GM18517 (cell line): ENCODE measurements around the gene VPS51.
"Not testable (repeated sequence)": the region's sequence is repeated elsewhere in the genome, so short reads cannot be mapped to it uniquely, and the experiment has no call there.

Experiments used
- ATAC-seq: cut with Tn5 transposase; IDR thresholded peaks from one replicate; pipeline ENCODE4 v1.9.1; 2021; ENCODE audit warnings: mild to moderate bottlenecking, moderate library complexity; ENCODE audit not compliant: unreplicated experiment

The VPS51 gene

DNA sequence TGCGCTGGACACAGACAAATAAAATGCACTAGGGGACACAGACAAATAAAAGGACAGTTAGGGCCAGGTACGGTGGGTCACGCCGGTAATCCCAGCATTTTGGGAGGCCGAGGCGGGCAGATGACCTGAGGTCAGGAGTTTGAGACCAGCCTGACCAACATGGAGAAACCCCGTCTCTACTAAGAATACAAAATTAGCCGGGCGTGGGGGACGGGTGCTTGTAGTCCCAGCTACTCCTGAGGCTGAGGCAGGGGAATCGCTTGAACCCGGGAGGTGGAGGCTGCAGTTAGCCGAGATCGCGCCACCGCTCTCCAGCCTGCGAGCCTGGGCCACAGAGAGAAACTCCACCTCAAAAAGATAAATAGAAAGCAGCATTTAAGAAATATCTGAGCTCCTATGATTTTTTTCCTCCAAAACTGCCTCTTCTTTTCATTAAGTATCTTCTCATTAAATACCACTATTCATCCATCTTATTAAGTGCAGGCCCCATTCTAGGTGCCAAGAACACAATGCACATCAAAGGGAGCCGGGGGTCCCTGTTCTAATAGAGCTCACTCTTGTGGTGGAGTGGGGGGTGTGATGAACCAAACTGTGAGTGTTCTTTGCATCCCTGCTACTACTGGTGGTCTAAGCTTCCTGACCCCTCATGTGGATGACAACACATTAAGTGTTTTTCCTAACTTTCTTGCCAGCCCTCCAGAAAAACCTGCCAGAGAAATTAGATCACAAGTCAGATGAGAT, 22.3 kb downstream of the VPS51 start:
- ATAC-seq: no peak

DNA sequence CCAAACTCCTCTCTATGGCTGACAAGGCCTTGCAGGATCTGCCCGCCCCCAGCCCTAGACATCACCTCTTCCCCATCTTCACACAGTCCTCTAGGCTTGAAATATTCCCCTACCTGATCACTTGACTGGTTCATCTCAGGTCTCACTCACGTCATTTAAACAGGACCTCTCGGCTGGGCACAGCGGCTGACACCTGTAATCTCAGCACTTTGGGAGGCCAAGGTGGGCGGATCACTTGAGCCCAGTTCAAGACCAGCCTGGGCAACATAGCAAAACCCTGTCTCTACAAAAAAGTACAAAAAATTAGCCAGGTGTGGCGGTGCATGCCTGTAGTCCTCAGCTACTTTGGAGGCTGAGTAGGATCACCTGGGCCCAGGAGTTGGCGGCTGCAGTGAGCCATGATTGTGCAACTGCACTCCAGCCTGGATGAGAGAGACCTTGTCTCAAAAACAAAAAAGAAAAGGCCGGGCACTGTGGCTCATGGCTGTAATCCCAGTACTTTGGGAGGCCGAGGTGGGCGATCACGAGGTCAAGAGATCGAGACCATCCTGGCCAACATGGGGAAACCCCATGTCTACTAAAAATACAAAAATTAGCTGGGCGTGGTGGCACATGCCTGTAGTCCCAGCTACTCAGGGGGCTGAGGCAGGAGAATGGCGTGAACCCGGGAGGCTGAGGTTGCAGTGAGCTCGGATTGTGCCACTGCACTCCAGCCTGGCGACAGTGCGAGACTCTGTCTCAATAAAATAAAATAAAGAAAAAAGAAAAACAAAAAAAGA, 23.1 kb downstream of the VPS51 start:
- ATAC-seq: not testable (repeated sequence)

GRCh38 chr11:65119670-65119995, 23.6 kb downstream of the VPS51 start:
- ATAC-seq: no peak

DNA sequence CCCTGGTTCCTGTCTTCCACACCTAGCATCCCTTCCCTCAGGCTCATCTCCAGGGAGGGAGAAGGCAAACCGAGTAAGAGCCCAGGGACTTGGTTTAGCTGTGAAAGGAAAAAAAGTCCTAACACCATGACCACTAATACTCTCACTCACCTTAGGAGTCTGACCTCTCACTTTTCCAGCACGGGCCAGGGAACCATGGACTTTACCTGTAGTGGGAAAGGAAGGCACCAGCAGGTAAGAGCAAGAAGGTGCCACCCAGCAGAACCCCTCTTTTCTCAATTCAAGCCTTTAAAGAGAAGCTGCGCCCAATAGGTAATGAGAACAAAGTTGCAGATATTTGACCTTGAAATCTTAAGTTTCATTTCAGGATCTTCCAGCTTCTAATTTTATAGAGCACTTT, 24.8 kb downstream of the VPS51 start:
- no peak for ATAC-seq

GRCh38 chr11:65121447-65121864, 25.4 kb downstream of the VPS51 start:
- no peak for ATAC-seq

DNA sequence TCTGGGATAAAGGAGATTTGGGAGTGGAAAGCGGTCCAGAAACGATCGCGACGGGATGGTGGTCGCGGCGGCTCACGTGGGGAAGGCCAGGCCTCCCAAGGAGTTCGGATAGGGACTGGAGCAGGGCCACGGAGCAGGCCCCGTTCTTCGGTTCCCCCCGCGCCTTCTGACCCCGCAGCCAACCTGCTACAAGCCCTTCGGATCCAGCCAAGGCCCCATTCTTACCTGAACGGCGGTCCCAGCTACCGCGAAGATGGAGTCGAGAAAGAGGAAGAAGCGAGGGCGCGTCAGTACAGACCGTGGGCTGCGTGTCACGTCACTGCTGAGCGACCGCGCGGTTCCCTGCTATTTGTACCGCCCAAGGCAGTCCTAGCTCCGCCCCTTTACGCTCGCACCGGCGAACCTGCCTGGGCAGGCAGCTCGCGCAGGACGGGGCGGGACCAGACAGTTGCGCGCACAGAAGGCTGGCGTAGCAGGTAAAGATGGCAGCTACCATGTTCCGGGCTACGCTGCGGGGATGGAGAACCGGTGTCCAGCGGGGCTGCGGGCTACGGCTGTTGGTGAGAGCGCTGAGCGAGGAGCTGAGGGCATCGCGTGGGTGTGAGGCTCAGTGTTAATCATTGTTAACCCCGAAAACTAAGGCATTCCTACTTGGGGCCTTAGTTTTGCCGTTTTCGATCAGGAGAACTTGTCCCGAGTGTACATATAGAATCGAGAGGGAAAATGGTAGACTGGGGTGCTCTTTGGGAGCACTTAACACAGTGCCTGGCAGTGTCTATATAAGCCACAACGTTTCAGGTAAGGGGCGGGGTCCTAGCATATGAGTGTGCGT, 26.1 kb downstream of the VPS51 start, which contains the start of the genes FAU and MRPL49:
Gene FAU, minus strand, starts transcription at position 270 of the 832 bp plus-strand sequence. CDS start 321 bp downstream, outside the sequence.
Gene MRPL49, plus strand, starts transcription at position 457 of the 832 bp plus-strand sequence. Its CDS starts 26 bp downstream, at position 483.
- ATAC-seq: peak; percentile 63

GRCh38 chr11:65124480-65125196, 28.6 kb downstream of the VPS51 start:
- ATAC-seq: no peak

- no peak for ATAC-seq
These were observed 29.4 kb downstream of the VPS51 start for GRCh38 chr11:65125197-65126056.

GRCh38 chr11:65126624-65127274, 30.7 kb downstream of the VPS51 start:
- ATAC-seq: no peak

DNA sequence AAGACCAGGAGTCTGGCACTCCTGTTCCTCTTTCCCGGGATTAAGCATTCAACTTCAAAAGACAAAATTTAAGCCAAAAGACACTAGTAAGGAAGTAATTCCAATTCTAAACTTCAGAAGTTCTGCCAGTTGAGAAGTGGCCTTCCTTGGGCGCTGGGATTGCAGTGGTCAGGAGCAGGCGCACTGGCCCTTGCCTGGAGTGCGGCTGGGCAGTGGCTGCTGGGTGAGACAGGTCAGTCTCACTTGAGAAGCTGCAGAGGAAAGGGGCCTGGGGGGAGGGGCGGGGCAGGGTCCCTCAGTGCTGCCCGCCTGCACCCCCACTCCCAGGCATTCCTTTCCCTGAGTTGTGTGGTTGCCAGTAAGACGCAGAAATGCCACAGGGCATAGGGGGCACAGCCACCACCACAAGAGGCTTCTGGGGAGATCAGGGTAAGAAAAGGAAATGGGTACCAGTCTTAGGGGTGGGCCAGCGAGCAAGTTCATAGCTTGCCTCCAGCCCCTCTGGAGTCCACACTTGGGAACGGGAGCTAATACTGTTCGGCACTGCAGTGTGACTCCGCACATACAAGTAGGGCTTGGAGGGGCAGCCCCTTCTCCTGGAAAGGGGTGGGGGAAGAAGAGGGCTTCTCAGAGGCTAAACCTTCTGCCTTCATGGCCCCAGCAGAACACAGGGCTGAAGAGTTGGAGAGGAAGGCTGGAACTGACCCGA, 31.6 kb downstream of the VPS51 start:
- ATAC-seq: no peak

- ATAC-seq: no peak
These were observed 32.5 kb downstream of the VPS51 start for GRCh38 chr11:65128182-65129145.

- no peak for ATAC-seq
These were observed 33.8 kb downstream of the VPS51 start for GRCh38 chr11:65129649-65130441.

DNA sequence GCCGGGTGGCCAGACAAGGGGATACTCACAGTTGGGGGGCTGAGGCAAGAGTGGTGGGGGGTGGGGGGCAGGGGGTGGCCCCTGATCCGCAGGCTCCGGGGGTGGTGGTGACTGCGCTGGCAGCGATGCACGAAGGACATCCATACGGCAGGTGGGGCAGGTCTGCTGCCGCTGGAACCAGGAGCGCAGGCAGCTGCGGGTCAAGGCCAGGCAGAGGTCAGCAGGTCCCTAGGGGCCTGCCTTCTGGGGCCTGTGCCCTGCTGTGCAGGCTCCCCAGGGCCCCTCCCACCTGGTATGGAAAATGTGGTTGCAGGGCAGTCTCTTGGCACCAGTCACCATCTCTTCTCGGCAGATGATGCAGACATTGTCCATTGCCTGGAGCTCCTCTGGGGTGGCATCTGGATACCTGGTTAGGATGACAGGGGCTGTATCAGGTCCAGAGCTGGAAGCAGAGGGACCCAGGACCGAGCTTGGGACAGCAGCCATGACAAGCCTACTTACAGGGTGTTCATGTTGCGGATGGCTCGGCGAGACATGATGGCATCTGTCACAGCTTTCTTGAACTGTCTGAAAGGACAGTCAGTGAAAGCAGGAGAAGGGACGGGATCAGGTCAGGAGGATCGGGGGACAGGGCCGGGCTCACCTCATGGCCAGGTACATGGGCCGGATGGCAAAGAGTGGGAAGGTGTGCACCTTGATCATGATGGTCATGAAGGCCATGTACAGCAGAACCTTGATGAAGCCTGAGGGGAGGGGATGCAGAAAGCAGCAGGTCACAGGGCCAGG, 34.8 kb downstream of the VPS51 start:
- no peak for ATAC-seq

GRCh38 chr11:65131417-65131776, 35.4 kb downstream of the VPS51 start:
- ATAC-seq: no peak

DNA sequence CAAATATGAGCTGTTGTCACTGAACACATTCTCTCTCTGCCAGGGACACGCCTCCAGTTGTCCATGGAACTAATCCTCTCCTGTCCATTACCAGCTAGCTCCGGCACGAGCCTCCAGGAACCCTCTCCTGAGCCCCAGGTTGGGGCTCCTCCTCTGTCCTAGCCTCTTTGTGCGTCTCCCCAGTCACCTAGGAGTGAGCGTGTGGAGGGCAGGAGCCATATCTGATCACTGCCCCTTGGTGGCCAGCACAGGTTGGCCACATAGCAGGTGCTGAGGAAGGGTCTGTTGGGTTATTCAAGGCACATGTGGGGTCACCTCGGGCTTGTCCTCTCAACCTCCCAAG, 35.9 kb downstream of the VPS51 start:
- ATAC-seq: no peak
